K562 (cell line): ENCODE results near the gene ABCC1. TPM values are rescaled to one million over a fixed set of nuclear protein-coding genes. Genes with fewer than 3 reads are reported as not detected.

Experiments used
- ATAC-seq: fragments of 200-7000 bp; cut with Tn5 transposase; 3 replicates; pipeline ENCODE4 v1.9.1; 2020; ENCODE audit warnings: moderate library complexity
- BruUV-seq: library from RNA; stranded (reverse); fragments of 400-500 nt; replicated peaks from 2 replicates; lab custom pipeline; 2021; lab: Mats Ljungman, UMichigan
- CTCF ChIA-PET: fragments of 300-600 bp; formaldehyde crosslinking; extraction: SDS; loops from one replicate; lab custom pipeline; 2021; ENCODE audit warnings: low intra/inter-chr PET ratio; lab: Yijun Ruan, JAX
- POLR2A ChIA-PET: fragments of 300-600, 350-650 bp; sonication (Branson Sonifier 250); formaldehyde crosslinking; extraction: SDS; loops from one replicate; lab custom pipeline; 2021; ENCODE audit warnings: antibody characterized with exemption, inconsistent platforms; lab: Yijun Ruan, JAX
- DNase-seq, 4 experiments: peaks; one replicate each; pipeline versions ENCODE4 v3.0.0 to v3.0.0-alpha.2; 2011 to 2018; ENCODE audit warnings: low spot score in 3 of 4, mixed read lengths in 3 of 4; ENCODE audit errors: extremely low read depth in 1 of 4
- FAIRE-seq: peaks from 2 replicates; lab custom pipeline; 2011; peaks lifted over from hg19 to GRCh38; lab: Jason Lieb, UNC
- H2AFZ ChIP-seq: 2 replicates; pipeline ENCODE4 v1.6.0; 2011; ENCODE audit warnings: low read depth, low read length, control low read depth, inconsistent platforms
- H3K27ac ChIP-seq: fragments of 200-600 bp; 3 replicates; pipeline ENCODE4 v1.8.0; 2011; ENCODE audit warnings: low read depth, mild to moderate bottlenecking, control low read depth, inconsistent platforms, low read length, moderate library complexity, mixed read lengths; ENCODE audit errors: extremely low read depth
- H3K27me3 ChIP-seq, 2 experiments: fragments of 300-600 bp in 1 of 2; 2 replicates in 1 of 2; 3 replicates in 1 of 2; pipeline versions ENCODE4 v1.6.0 to v1.8.0; 2011; ENCODE audit warnings: inconsistent platforms in 2 of 2, low read length in 2 of 2, mild to moderate bottlenecking in 1 of 2, mixed read lengths in 1 of 2, moderate library complexity in 1 of 2; ENCODE audit not compliant: control insufficient read depth in 2 of 2, insufficient read depth in 2 of 2
- H3K36me3 ChIP-seq: fragments of 300-600 bp; 3 replicates; pipeline ENCODE4 v1.8.0; 2011; ENCODE audit warnings: mild to moderate bottlenecking, low read length, inconsistent platforms; ENCODE audit not compliant: control insufficient read depth, insufficient read depth
- H3K4me1 ChIP-seq, 2 experiments: fragments of 200-600 bp in 1 of 2; replicated peaks in 1 of 2; 2 replicates in 1 of 2; 3 replicates in 1 of 2; pipeline versions ENCODE4 v1.5.1 to v1.8.0; 2011; ENCODE audit warnings: inconsistent platforms in 2 of 2, low read length in 2 of 2, mild to moderate bottlenecking in 1 of 2, mixed read lengths in 1 of 2, moderate library complexity in 1 of 2; ENCODE audit not compliant: control insufficient read depth in 2 of 2, insufficient read depth in 2 of 2
- H3K4me2 ChIP-seq: 2 replicates; pipeline ENCODE4 v1.6.1; 2011; ENCODE audit warnings: low read length, control low read depth, inconsistent platforms, mixed read lengths; ENCODE audit not compliant: insufficient read depth
- H3K4me3 ChIP-seq: fragments of 200-600 bp; sonication (generic), shearing (Covaris generic); 2 replicates; pipeline ENCODE4 v1.5.1; 2016; ENCODE audit warnings: control low read depth, inconsistent platforms
- H3K79me2 ChIP-seq: fragments of 200-600 bp; 3 replicates; pipeline ENCODE4 v1.8.0; 2011; ENCODE audit warnings: low read length, inconsistent platforms; ENCODE audit not compliant: control insufficient read depth, insufficient read depth
- H3K9ac ChIP-seq, 2 experiments: 2 replicates each; pipeline versions ENCODE4 v1.6.0 to v1.6.1; 2011; ENCODE audit warnings: low read depth in 2 of 2, low read length in 2 of 2, control low read depth in 1 of 2, inconsistent platforms in 1 of 2, mild to moderate bottlenecking in 1 of 2, mixed read lengths in 1 of 2; ENCODE audit not compliant: insufficient read depth in 1 of 2
- H3K9me1 ChIP-seq: one replicate; pipeline ENCODE4 v1.6.0; 2011; ENCODE audit warnings: inconsistent platforms, mild to moderate bottlenecking, low read length, moderate library complexity; ENCODE audit not compliant: control insufficient read depth, insufficient read depth
- H3K9me3 ChIP-seq: replicated peaks from 2 replicates; pipeline ENCODE4 v1.5.1; 2011; ENCODE audit warnings: low read depth, low read length, inconsistent platforms; ENCODE audit not compliant: control insufficient read depth, insufficient read depth
- H4K20me1 ChIP-seq: replicated peaks from 2 replicates; pipeline ENCODE4 v1.6.1; 2011; ENCODE audit warnings: low read length, inconsistent platforms, mixed read lengths; ENCODE audit not compliant: control insufficient read depth, insufficient read depth
- CREB3 ChIP-seq: fragments of 450-650 bp; conservative IDR thresholded peaks from 2 replicates; pipeline ENCODE4 v1.6.1; 2016; ENCODE audit warnings: missing genetic modification characterization, low read depth, mild to moderate bottlenecking, missing compliant biosample characterization, moderate library complexity
- EGR1 ChIP-seq: fragments of 450-650 bp; conservative IDR thresholded peaks from 2 replicates; pipeline ENCODE4 v1.6.1; 2017; ENCODE audit warnings: mild to moderate bottlenecking
- KDM1A ChIP-seq, 2 experiments: fragments of 450-650 bp; IDR thresholded peaks; 2 replicates each; pipeline ENCODE4 v1.6.1; 2016; ENCODE audit warnings: mild to moderate bottlenecking in 2 of 2
- WHSC1 ChIP-seq: IDR thresholded peaks from one replicate; pipeline ENCODE4 v1.6.1; 2012; ENCODE audit warnings: low read length, control low read depth, inconsistent platforms
- ZBTB8A ChIP-seq: fragments of 450-650 bp; IDR thresholded peaks from 2 replicates; pipeline ENCODE4 v1.6.1; 2018; ENCODE audit warnings: mild to moderate bottlenecking, moderate library complexity; ENCODE audit not compliant: partially characterized antibody
- ZNF3 ChIP-seq: fragments of 250-450 bp; sonication (Bioruptor Pico); IDR thresholded peaks from 2 replicates; pipeline ENCODE4 v1.5.0; 2021; ENCODE audit warnings: mild to moderate bottlenecking, moderate library complexity
- ZNF592 ChIP-seq: fragments of 450-650 bp; IDR thresholded peaks from 2 replicates; pipeline ENCODE4 v1.6.1; 2017; ENCODE audit warnings: antibody characterized with exemption, mild to moderate bottlenecking
- WGBS: fragments of 100-300 bp; shearing (Covaris generic); methylation state at CpG from one replicate; pipeline ENCODE4 v1.1.6; 2016; ENCODE audit warnings: low coverage, mixed read lengths; ENCODE audit not compliant: insufficient coverage; ENCODE audit errors: missing lambda C conversion rate; 5-methylcytosine and 5-hydroxymethylcytosine counted together
- in situ Hi-C: fragments of 300-500 bp; cut with MboI; formaldehyde crosslinking; loops from 4 replicates; pipeline ENCODE4 v1.15.0; 2018; ENCODE audit warnings: inconsistent platforms, mixed read lengths
- intact Hi-C: fragments of 100-400 bp; cut with micrococcal nuclease; formaldehyde crosslinking; loops from 2 replicates; pipeline ENCODE4 v1.14.2; 2022
- polyA plus RNA-seq, 8 experiments: library from polyadenylated mRNA; depleted of rRNA in 4 of 8; stranded (reverse) in 5 of 8; unstranded in 3 of 8; fragments of >200 nt; fragmentation: Nextera tagmentation in 2 of 8; fragmentation: Illumina TruSeq in 1 of 8; extraction: Ambion mirVana in 2 of 8; extraction: Trizol in 1 of 8; gene quantifications; 2 replicates each; pipeline versions ENCODE4 v1.2.1 to v1.2.3, GENCODE V29; 2011 to 2014; ENCODE audit warnings: inconsistent platforms in 1 of 8, missing spikeins in 1 of 8
- total RNA-seq, 7 experiments: library from RNA; depleted of rRNA in 6 of 7; stranded (reverse); fragments of >200 nt in 6 of 7; fragmentation: Illumina TruSeq in 2 of 7; extraction: Trizol in 2 of 7; gene quantifications; 2 replicates each; pipeline versions ENCODE4 v1.2.1 to v1.2.3, GENCODE V29; 2011 to 2021; ENCODE audit warnings: low replicate concordance in 1 of 7

ABCC1 gene
- total and polyA plus RNA-seq, 9 of the 15 experiments (the other 6 are each of a cell fraction or from before 2014, with no cell fraction given) = 3.9 to 41.6 (median 10.0) TPM

GRCh38 chr16:16025214-16025968 lies 76.0 kb downstream of the ABCC1 start:
- no TSS peak for BruUV-seq
- Histone ChIP-seq H3K27me3 (no peaks in the 10 kb centered on the region), H3K9ac (no peak overlapping the region), H3K9me1 (no peaks in the 10 kb centered on the region), H3K27ac (no peak overlapping the region; the same call in 2 of the 3 replicates), H3K4me2 (no peak overlapping the region; the same call in 1 of the 2 replicates), H4K20me1 (no peaks in the 10 kb centered on the region), H3K4me1 (peaks cover 41 to 43% of the 10 kb centered on the region in 2 experiments), H3K4me3 (no peak overlapping the region), H2AFZ (no peak overlapping the region), H3K36me3 (peaks cover 46% of the 10 kb centered on the region; the same call in 2 of the 3 replicates), H3K9me3 (no peaks in the 10 kb centered on the region), H3K79me2 (peaks cover 12% of the 10 kb centered on the region)
- in situ Hi-C loops (no loop called here), intact Hi-C loops (no loop called here)
- POLR2A ChIA-PET = interaction anchor here (0.7 to 0.8 kb wide), 4 partner anchors 8 to 39 kb away, joined by 3 to 7 read pairs (median 3); no protein-coding TSS in a partner anchor
- CTCF ChIA-PET = no interaction called here
- no peak for ATAC-seq
- WGBS = 70% methylated on average over 11 of the region's 11 CpGs
- DNase-seq = peak in 3 of 4 experiments; percentile 15 to 24 (median 21)
- peak; percentile 67 for FAIRE-seq
- TF ChIP-seq EGR1 (peak; percentile 54), CREB3 (0 out of 2 replicates have a peak, but pooled peaks have one; percentile 20), ZNF592 (0 out of 2 replicates have a peak, but pooled peaks have one; percentile 10), ZBTB8A (no peak), WHSC1 (peak; percentile 24), ZNF3 (CRISPR knock-in tag) (no peak), KDM1A (IDR thresholded peaks at IDR 0.05) (peak; percentile 29 to 33; a peak in 2 of 4 replicates)
